ENCODE measurements around the gene KIAA0513.

The KIAA0513 gene

GRCh38 chr16:85089525-85089924 is 61.9 kb downstream of the KIAA0513 start:
- TF ChIP-seq CTCF (conservative IDR thresholded peaks at IDR 0.05) = no peak

GRCh38 chr16:85090181-85090580 is 62.6 kb downstream of the KIAA0513 start:
- H3K27ac ChIP-seq = no peak overlapping the region
- TF ChIP-seq CTCF (conservative IDR thresholded peaks at IDR 0.05) = no peak

More at GRCh38 chr16:85089525-85089924, 61.9 kb downstream of the KIAA0513 start:
- no peak overlapping the region for H3K27ac ChIP-seq

GRCh38 chr16:85090873-85091521 is 63.4 kb downstream of the KIAA0513 start:
- H3K27ac ChIP-seq = no peak overlapping the region
- no peak for TF ChIP-seq CTCF (conservative IDR thresholded peaks at IDR 0.05)

GRCh38 chr16:85091522-85091910 is 63.9 kb downstream of the KIAA0513 start:
- TF ChIP-seq CTCF (conservative IDR thresholded peaks at IDR 0.05) = no peak
- no peak overlapping the region for H3K27ac ChIP-seq

- H3K27ac ChIP-seq = no peak overlapping the region
- no peak for TF ChIP-seq CTCF (conservative IDR thresholded peaks at IDR 0.05)
These were observed 64.7 kb downstream of the KIAA0513 start for GRCh38 chr16:85092309-85092708.

- TF ChIP-seq CTCF (conservative IDR thresholded peaks at IDR 0.05) = no peak
- H3K27ac ChIP-seq = no peak overlapping the region
These were observed 65.3 kb downstream of the KIAA0513 start for GRCh38 chr16:85092851-85093250.

- no peak for TF ChIP-seq CTCF (conservative IDR thresholded peaks at IDR 0.05)
These were observed 66.1 kb downstream of the KIAA0513 start for GRCh38 chr16:85093705-85094104.

More at GRCh38 chr16:85093705-85094104, 66.1 kb downstream of the KIAA0513 start:
- H3K27ac ChIP-seq = no peak overlapping the region
